HFFc6 (cell line): ENCODE data around the gene PALD1. TPM values are rescaled to one million over a fixed set of nuclear protein-coding genes. Genes with fewer than 3 reads are reported as not detected.

Experiments used
- DNase-seq: peaks from one replicate; pipeline ENCODE4 v3.0.0-alpha.2; 2018
- H3K27ac Mint-ChIP-seq: 2 replicates; pipeline ENCODE4 v1.8.0; 2020; ENCODE audit warnings: mild to moderate bottlenecking, mixed read lengths
- H3K27me3 Mint-ChIP-seq: 2 replicates; pipeline ENCODE4 v1.8.0; 2021; ENCODE audit warnings: mild to moderate bottlenecking, moderate library complexity, mixed read lengths; ENCODE audit not compliant: insufficient read depth
- H3K36me3 Mint-ChIP-seq: 2 replicates; pipeline ENCODE4 v1.8.0; 2021; ENCODE audit warnings: low read depth, mixed read lengths
- H3K4me1 Mint-ChIP-seq: 2 replicates; pipeline ENCODE4 v1.8.0; 2020; ENCODE audit warnings: low read depth, mixed read lengths
- H3K4me3 Mint-ChIP-seq: 2 replicates; pipeline ENCODE4 v1.8.0; 2020; ENCODE audit warnings: mild to moderate bottlenecking, moderate library complexity, mixed read lengths
- H3K9me3 Mint-ChIP-seq: 2 replicates; pipeline ENCODE4 v1.8.0; 2020; ENCODE audit warnings: mild to moderate bottlenecking, mixed read lengths
- CTCF ChIP-seq: fragments of 200-600 bp; sonication (generic); IDR thresholded peaks from 2 replicates; pipeline ENCODE4 v1.5.0; 2021; ENCODE audit warnings: antibody characterized with exemption, mild to moderate bottlenecking
- total RNA-seq, 6 experiments: library from RNA; stranded (reverse); fragmentation: NEBNext Ultra II Directional; extraction: Animal tissue kit (Norgen Biotek cat#: 25700); gene quantifications; 2 replicates in 1 of 6; 3 replicates in 5 of 6; pipeline ENCODE4 v1.2.3, GENCODE V29; 2021

Gene PALD1
- total RNA-seq, 6 experiments from 2014 or later, result not detected

GRCh38 chr10:70507966-70508365 is 29.4 kb downstream of the PALD1 start:
- no peaks in the 10 kb centered on the region for H3K36me3 Mint-ChIP-seq
- H3K9me3 Mint-ChIP-seq, result no peaks in the 10 kb centered on the region
- TF ChIP-seq CTCF, result no peak
- no peak overlapping the region for H3K4me3 Mint-ChIP-seq
- no peak for DNase-seq
- peaks cover 8% of the 10 kb centered on the region for H3K4me1 Mint-ChIP-seq
- peaks cover 37% of the 10 kb centered on the region for H3K27me3 Mint-ChIP-seq
- no peak overlapping the region for H3K27ac Mint-ChIP-seq

- H3K27ac Mint-ChIP-seq, result no peak overlapping the region
- TF ChIP-seq CTCF, result no peak
- H3K36me3 Mint-ChIP-seq, result no peaks in the 10 kb centered on the region
- H3K4me1 Mint-ChIP-seq, result peaks cover 8% of the 10 kb centered on the region
- no peaks in the 10 kb centered on the region for H3K9me3 Mint-ChIP-seq
- H3K4me3 Mint-ChIP-seq, result no peak overlapping the region
- peaks cover 36% of the 10 kb centered on the region for H3K27me3 Mint-ChIP-seq
- DNase-seq, result no peak
Measured at GRCh38 chr10:70508912-70509756, 30.6 kb downstream of the PALD1 start.

GRCh38 chr10:70509757-70510147 is 31.2 kb downstream of the PALD1 start:
- no peaks in the 10 kb centered on the region for H3K36me3 Mint-ChIP-seq
- no peak for DNase-seq
- no peaks in the 10 kb centered on the region for H3K9me3 Mint-ChIP-seq
- peaks cover 8% of the 10 kb centered on the region for H3K4me1 Mint-ChIP-seq
- no peak overlapping the region for H3K27ac Mint-ChIP-seq
- H3K4me3 Mint-ChIP-seq, result no peak overlapping the region
- H3K27me3 Mint-ChIP-seq, result peaks cover 41% of the 10 kb centered on the region
- no peak for TF ChIP-seq CTCF

- Mint-ChIP-seq H3K4me1 (peaks cover 8% of the 10 kb centered on the region), H3K27ac (no peak overlapping the region), H3K4me3 (no peak overlapping the region), H3K36me3 (no peaks in the 10 kb centered on the region), H3K9me3 (no peaks in the 10 kb centered on the region), H3K27me3 (peaks cover 40% of the 10 kb centered on the region)
- no peak for DNase-seq
- no peak for TF ChIP-seq CTCF
Measured at GRCh38 chr10:70510453-70510852, 31.9 kb downstream of the PALD1 start.

- Mint-ChIP-seq H3K27ac (no peak overlapping the region), H3K9me3 (no peaks in the 10 kb centered on the region), H3K36me3 (no peaks in the 10 kb centered on the region), H3K27me3 (peaks cover 41% of the 10 kb centered on the region), H3K4me1 (peaks cover 8% of the 10 kb centered on the region), H3K4me3 (no peak overlapping the region)
- no peak for DNase-seq
- no peak for TF ChIP-seq CTCF
Measured at GRCh38 chr10:70510904-70511303, 32.3 kb downstream of the PALD1 start.
